ENCODE results near the gene EMP2. TPM values are rescaled to one million over a fixed set of nuclear protein-coding genes. Genes with fewer than 3 reads are reported as not detected.
A peak's percentile ranks its signal among the peaks of the same experiment; 100 is the strongest.

Gene EMP2, protein sequence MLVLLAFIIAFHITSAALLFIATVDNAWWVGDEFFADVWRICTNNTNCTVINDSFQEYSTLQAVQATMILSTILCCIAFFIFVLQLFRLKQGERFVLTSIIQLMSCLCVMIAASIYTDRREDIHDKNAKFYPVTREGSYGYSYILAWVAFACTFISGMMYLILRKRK
- total RNA-seq (not detected), total RNA-seq (0 to 0.31 (median 0) reads per million in 172 experiments)
- polyA plus RNA-seq (2013, experiment 1 of 2) = not detected
- polyA plus RNA-seq (2013, experiment 2 of 2) = 1.2 TPM

- H3K4me3 Mint-ChIP-seq = no peak within 1 kb of the TSS
- no peaks in the 10 kb centered on the region for H3K4me1 Mint-ChIP-seq (ENCODE audit: low read depth)
- H3K4me3 ChIP-seq (ENCODE audit: low read length) = no peak within 1 kb of the TSS
- no peaks in the 10 kb centered on the region for H3K4me1 ChIP-seq (ENCODE audit: insufficient read depth, low read length)
- peaks cover 27 to 51% of the 10 kb centered on the region in 2 experiments for H3K27me3 ChIP-seq (ENCODE audit: control insufficient read depth in 1 of 2, insufficient read depth in 2 of 2, low read length in 2 of 2)
- no peak within 1 kb of the TSS for H3K27ac Mint-ChIP-seq
- H3K27me3 Mint-ChIP-seq = peaks cover 71% of the 10 kb centered on the region
- ATAC-seq (ENCODE audit: poor library complexity) (no peak), DNase-seq (no peak)
- no peak within 1 kb of the TSS for H3K27ac ChIP-seq (ENCODE audit: low read depth in 1 of 2, low read length in 2 of 2)
- ChIA-PET CTCF (no interaction called here), POLR2A (no interaction called here)
- intact Hi-C loops (cut with DNase I, micrococcal nuclease) = no loop called here
- H3K36me3 ChIP-seq (ENCODE audit: insufficient read depth, low read length) = no peaks in the 10 kb centered on the region
- no peaks in the 10 kb centered on the region for H3K36me3 Mint-ChIP-seq (ENCODE audit: low read depth)
- no peak for TF ChIP-seq CTCF (IDR thresholded peaks at IDR 0.05)
- no peaks in the 10 kb centered on the region for H3K9me3 Mint-ChIP-seq
- no peaks in the 10 kb centered on the region for H3K9me3 ChIP-seq (ENCODE audit: control insufficient read depth in 1 of 2, insufficient read depth in 1 of 2, low read length in 2 of 2)
These were observed at the start of gene EMP2 for GRCh38 chr16:10579965-10580882. EMP2 (minus strand) TSS chr16:10580598; CDS start chr16:10547617, 32,981 bp downstream.

DNA sequence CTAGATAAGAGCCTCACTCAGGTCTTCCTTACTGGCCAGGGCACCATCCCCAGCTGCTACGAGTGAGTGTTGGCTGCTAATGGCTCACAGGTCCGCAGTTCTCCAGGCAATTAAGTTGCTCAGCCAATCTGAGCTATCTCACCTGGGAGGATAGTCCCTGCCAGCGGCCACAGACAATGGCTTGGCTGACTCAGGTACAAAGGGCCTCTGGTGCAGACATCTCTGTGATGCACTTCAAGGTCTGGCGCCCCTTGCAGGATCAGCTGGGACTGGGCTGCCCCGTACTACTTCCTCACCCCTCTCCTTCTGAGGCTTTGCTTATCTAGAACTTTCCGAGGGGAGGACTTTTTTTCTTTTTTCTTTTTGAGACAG, 49.2 kb upstream of the EMP2 start:
- no peak for TF ChIP-seq CTCF (IDR thresholded peaks at IDR 0.05)
- H3K4me3 ChIP-seq (ENCODE audit: low read length) = no peak overlapping the region
- intact Hi-C loops (cut with DNase I, micrococcal nuclease) = no loop called here
- Mint-ChIP-seq H3K27ac (no peak overlapping the region), H3K4me3 (no peak overlapping the region), H3K27me3 (no peaks in the 10 kb centered on the region), H3K36me3 (ENCODE audit: low read depth) (no peaks in the 10 kb centered on the region), H3K4me1 (ENCODE audit: low read depth) (no peaks in the 10 kb centered on the region), H3K9me3 (no peaks in the 10 kb centered on the region)
- no peaks in the 10 kb centered on the region for H3K36me3 ChIP-seq (ENCODE audit: insufficient read depth, low read length)
- H3K27ac ChIP-seq (ENCODE audit: low read depth in 1 of 2, low read length in 2 of 2) = no peak overlapping the region
- peaks cover 0 to 5% of the 10 kb centered on the region in 2 experiments for H3K9me3 ChIP-seq (ENCODE audit: control insufficient read depth in 1 of 2, insufficient read depth in 1 of 2, low read length in 2 of 2)
- no peaks in the 10 kb centered on the region for H3K4me1 ChIP-seq (ENCODE audit: insufficient read depth, low read length)
- DNase-seq = no peak
- CTCF ChIA-PET = no interaction called here
- POLR2A ChIA-PET = no interaction called here
- peaks cover 0 to 3% of the 10 kb centered on the region in 2 experiments for H3K27me3 ChIP-seq (ENCODE audit: control insufficient read depth in 1 of 2, insufficient read depth in 2 of 2, low read length in 2 of 2)
- ATAC-seq (ENCODE audit: poor library complexity) = no peak

DNA sequence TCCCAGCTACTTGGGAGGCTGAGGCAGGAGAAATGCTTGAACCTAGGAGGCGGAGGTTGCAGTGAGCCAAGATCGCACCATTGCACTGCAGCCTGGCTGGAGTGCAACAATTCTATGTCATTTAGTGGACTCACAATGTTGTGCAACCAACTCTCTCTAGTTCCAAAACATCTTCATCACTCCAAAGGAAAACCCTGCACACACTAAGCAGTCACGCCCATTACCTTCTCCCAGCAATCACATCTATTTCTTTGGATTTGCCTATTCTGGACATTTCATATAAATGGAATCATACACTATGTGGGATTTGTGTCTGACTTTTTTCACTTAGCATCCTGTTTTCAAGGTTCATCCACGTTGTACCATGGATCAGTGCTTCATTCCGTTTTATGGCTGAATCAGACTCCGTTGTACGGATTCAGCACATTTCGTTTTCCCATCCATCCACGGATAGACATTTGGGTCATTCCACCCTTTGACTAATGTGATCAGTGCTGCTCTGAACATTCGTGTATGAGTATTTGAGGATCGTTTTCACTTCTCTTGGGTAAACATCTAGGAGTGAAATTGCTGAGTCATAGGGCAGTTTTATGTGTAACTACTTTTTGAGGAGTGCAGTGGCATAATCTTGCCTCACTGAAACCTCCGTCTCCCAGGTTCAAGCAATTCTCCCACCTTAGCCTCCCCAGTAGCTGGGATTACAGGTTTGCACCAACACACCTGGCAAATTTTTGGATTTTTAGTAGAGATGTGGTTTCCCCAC, 45.4 kb upstream of the EMP2 start:
- H3K27ac ChIP-seq (ENCODE audit: low read depth in 1 of 2, low read length in 2 of 2) = no peak overlapping the region
- Mint-ChIP-seq H3K36me3 (ENCODE audit: low read depth) (no peaks in the 10 kb centered on the region), H3K27me3 (peaks cover 7% of the 10 kb centered on the region), H3K9me3 (no peaks in the 10 kb centered on the region), H3K4me1 (ENCODE audit: low read depth) (no peaks in the 10 kb centered on the region), H3K27ac (no peak overlapping the region), H3K4me3 (no peak overlapping the region)
- ATAC-seq (ENCODE audit: poor library complexity) (no peak), DNase-seq (peak in 2 of 14 experiments; percentile 22 to 27)
- H3K4me3 ChIP-seq (ENCODE audit: low read length) = no peak overlapping the region
- ChIA-PET CTCF (no interaction called here), POLR2A (no interaction called here)
- no peaks in the 10 kb centered on the region for H3K36me3 ChIP-seq (ENCODE audit: insufficient read depth, low read length)
- no peaks in the 10 kb centered on the region for H3K27me3 ChIP-seq (ENCODE audit: control insufficient read depth in 1 of 2, insufficient read depth in 2 of 2, low read length in 2 of 2)
- H3K9me3 ChIP-seq (ENCODE audit: control insufficient read depth in 1 of 2, insufficient read depth in 1 of 2, low read length in 2 of 2) = no peaks in the 10 kb centered on the region
- TF ChIP-seq CTCF (IDR thresholded peaks at IDR 0.05) = no peak
- intact Hi-C loops (cut with DNase I, micrococcal nuclease) = no loop called here
- no peaks in the 10 kb centered on the region for H3K4me1 ChIP-seq (ENCODE audit: insufficient read depth, low read length)
